Peyer's patch (tissue), 4 donors: ENCODE data around the gene TTLL5. TPM values are rescaled to one million over a fixed set of nuclear protein-coding genes. Genes with fewer than 3 reads are reported as not detected.

Experiments
- DNase-seq, 3 donors: peaks; one replicate each; pipeline ENCODE4 v3.0.0-alpha.2; 2017 to 2019
- H3K27ac ChIP-seq, 4 donors: fragments of 200-600 bp; sonication (generic); one replicate each; pipeline ENCODE4 v1.5.1; 2016 to 2019
- H3K27me3 ChIP-seq, 2 donors: fragments of 200-600 bp; sonication (generic); one replicate each; pipeline ENCODE4 v1.5.1; 2019
- H3K36me3 ChIP-seq, 3 donors: fragments of 200-600 bp; sonication (generic); one replicate each; pipeline ENCODE4 v1.5.1; 2016 to 2019
- H3K4me1 ChIP-seq, 4 donors: fragments of 200-600 bp; sonication (generic); one replicate each; pipeline ENCODE4 v1.5.1; 2016 to 2019
- H3K4me3 ChIP-seq, 4 donors: fragments of 200-600 bp; sonication (generic); 1 replicate in 3 of 4; 2 replicates in 1 of 4; pipeline ENCODE4 v1.5.1; 2016 to 2019; ENCODE audit warnings: mild to moderate bottlenecking in 1 of 4
- H3K9me3 ChIP-seq, 4 donors: fragments of 200-600 bp; sonication (generic); one replicate each; pipeline ENCODE4 v1.5.1; 2016 to 2019; ENCODE audit warnings: mild to moderate bottlenecking in 1 of 4
- CTCF ChIP-seq, 6 experiments: fragments of 450-650 bp in 4 of 6; fragments of 200-600 bp in 2 of 6; sonication (generic) in 1 of 6; IDR thresholded peaks; one replicate each; pipeline ENCODE4 v1.5.1; 2017 to 2019; ENCODE audit warnings: antibody characterized with exemption in 6 of 6, mild to moderate bottlenecking in 3 of 6, moderate library complexity in 1 of 6
- POLR2A ChIP-seq, 2 donors: fragments of 450-650 bp; IDR thresholded peaks; one replicate each; pipeline ENCODE4 v1.5.1; 2017; ENCODE audit warnings: antibody characterized with exemption in 2 of 2, mild to moderate bottlenecking in 2 of 2, moderate library complexity in 2 of 2
- total RNA-seq, 4 donors: library from RNA; depleted of rRNA; stranded (reverse); fragments of >200 nt; gene quantifications; one replicate each; pipeline ENCODE4 v1.1.0, GENCODE V29; 2016

Gene TTLL5
- total RNA-seq, 4 donors from 2014 or later = 33.6 to 82.5 (median 46.4) TPM

DNA sequence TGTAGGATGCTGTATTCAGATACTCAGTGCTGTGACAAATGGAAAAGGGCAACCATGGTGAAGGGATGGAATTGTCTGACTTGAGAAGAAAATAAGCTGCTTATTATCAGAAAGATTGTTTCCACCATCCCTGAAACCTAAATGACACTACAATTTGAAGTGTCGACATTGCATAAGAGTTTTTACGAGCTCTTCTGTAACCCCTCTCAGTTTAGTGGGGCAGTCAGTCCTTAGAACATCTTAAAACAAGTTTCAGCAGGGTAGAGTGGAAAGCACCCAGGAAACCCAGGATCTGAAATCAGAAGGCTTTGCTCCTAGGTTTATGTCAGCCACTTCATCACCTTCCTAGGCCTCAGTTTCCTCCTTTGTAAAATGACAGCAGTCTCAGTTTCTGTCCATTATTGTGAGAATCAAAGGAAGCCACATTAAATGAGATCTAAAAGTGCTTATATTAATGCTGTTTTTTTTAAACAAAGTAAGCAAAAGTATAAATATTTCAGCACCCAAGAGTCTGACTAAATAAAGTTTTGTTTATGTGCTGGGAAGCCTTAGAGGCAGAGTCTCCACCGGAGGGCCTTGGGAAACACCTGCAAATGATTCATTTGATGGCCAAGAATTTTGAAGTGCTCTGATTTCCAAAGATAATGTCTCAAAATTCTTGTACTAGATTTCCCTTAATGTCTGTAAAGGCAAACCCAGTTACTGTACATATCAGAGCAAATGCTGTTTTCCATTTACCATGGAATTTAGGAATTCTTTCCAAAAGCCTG, 326.3 kb downstream of the TTLL5 start:
- peaks cover 0 to 6% (median 0%) of the 10 kb centered on the region in 3 donors for H3K36me3 ChIP-seq
- no peaks in the 10 kb centered on the region for H3K27me3 ChIP-seq
- H3K4me3 ChIP-seq = no peak overlapping the region
- no peak for TF ChIP-seq CTCF (IDR thresholded peaks at IDR 0.05)
- no peak for TF ChIP-seq POLR2A (IDR thresholded peaks at IDR 0.05)
- H3K4me1 ChIP-seq = peaks cover 0 to 7% (median 0%) of the 10 kb centered on the region in 4 donors
- no peaks in the 10 kb centered on the region for H3K9me3 ChIP-seq
- H3K27ac ChIP-seq = no peak overlapping the region
- DNase-seq = no peak

- H3K4me1 ChIP-seq = peaks cover 0 to 16% (median 0%) of the 10 kb centered on the region in 4 donors
- no peak overlapping the region for H3K4me3 ChIP-seq
- DNase-seq = peak in 1 of 3 donors; percentile 72
- TF ChIP-seq POLR2A (IDR thresholded peaks at IDR 0.05) = no peak
- peak in 3 of 6 experiments; percentile 5 to 23 (median 15) for TF ChIP-seq CTCF (IDR thresholded peaks at IDR 0.05)
- H3K27ac ChIP-seq = peak overlapping the region in 3 of 4 donors; percentile 47 to 68 (median 61)
- no peaks in the 10 kb centered on the region for H3K9me3 ChIP-seq
- H3K27me3 ChIP-seq = no peaks in the 10 kb centered on the region
- peaks cover 0 to 6% (median 0%) of the 10 kb centered on the region in 3 donors for H3K36me3 ChIP-seq
These were observed 328.1 kb downstream of the TTLL5 start for GRCh38 chr14:75989134-75989533.

DNA sequence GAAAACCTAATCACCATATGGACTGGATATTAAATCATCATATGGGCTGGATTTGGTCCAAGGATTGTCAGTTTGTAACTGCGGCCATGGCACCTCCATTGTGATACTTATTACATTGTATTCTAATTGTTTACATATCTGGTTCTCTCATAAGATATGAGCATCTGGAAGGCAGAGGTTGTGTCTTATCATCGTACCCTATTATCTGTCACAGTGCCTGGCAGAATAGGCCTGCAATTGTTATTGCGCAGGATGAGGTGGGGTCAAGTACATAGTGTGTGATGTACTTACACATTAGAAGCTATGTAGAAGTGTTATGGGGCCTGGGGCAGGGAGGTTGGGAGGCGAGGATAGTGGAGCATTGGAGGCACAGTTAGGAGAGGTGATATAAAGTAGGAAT, 329.3 kb downstream of the TTLL5 start:
- Histone ChIP-seq H3K36me3 (peaks cover 0 to 6% (median 0%) of the 10 kb centered on the region in 3 donors), H3K4me1 (peaks cover 0 to 16% (median 0%) of the 10 kb centered on the region in 4 donors), H3K4me3 (no peak overlapping the region), H3K27me3 (no peaks in the 10 kb centered on the region), H3K27ac (no peak overlapping the region), H3K9me3 (no peaks in the 10 kb centered on the region)
- DNase-seq = no peak
- no peak for TF ChIP-seq POLR2A (IDR thresholded peaks at IDR 0.05)
- TF ChIP-seq CTCF (IDR thresholded peaks at IDR 0.05) = no peak

GRCh38 chr14:75991753-75992152, 330.7 kb downstream of the TTLL5 start:
- peaks cover 0 to 7% (median 0%) of the 10 kb centered on the region in 3 donors for H3K36me3 ChIP-seq
- H3K4me1 ChIP-seq = peaks cover 0 to 10% (median 0%) of the 10 kb centered on the region in 4 donors
- H3K9me3 ChIP-seq = no peaks in the 10 kb centered on the region
- peak overlapping the region in 3 of 4 donors; percentile 5 to 49 (median 7) for H3K27ac ChIP-seq
- H3K4me3 ChIP-seq = no peak overlapping the region
- no peak for DNase-seq
- no peaks in the 10 kb centered on the region for H3K27me3 ChIP-seq
- TF ChIP-seq CTCF (IDR thresholded peaks at IDR 0.05) (no peak), POLR2A (IDR thresholded peaks at IDR 0.05) (no peak)

GRCh38 chr14:75993567-75994041, 332.6 kb downstream of the TTLL5 start:
- no peaks in the 10 kb centered on the region for H3K9me3 ChIP-seq
- peaks cover 0 to 10% (median 0%) of the 10 kb centered on the region in 4 donors for H3K4me1 ChIP-seq
- no peak overlapping the region for H3K4me3 ChIP-seq
- H3K27me3 ChIP-seq = no peaks in the 10 kb centered on the region
- H3K36me3 ChIP-seq = peaks cover 0 to 25% (median 0%) of the 10 kb centered on the region in 3 donors
- H3K27ac ChIP-seq = peak overlapping the region in 2 of 4 donors; percentile 54 to 63
- TF ChIP-seq CTCF (IDR thresholded peaks at IDR 0.05) = peak in 3 of 6 experiments; percentile 27 to 40 (median 38)
- TF ChIP-seq POLR2A (IDR thresholded peaks at IDR 0.05) = no peak
- DNase-seq = peak in 1 of 3 donors; percentile 63
